ENCODE results near the gene NID1.

The NID1 gene, protein sequence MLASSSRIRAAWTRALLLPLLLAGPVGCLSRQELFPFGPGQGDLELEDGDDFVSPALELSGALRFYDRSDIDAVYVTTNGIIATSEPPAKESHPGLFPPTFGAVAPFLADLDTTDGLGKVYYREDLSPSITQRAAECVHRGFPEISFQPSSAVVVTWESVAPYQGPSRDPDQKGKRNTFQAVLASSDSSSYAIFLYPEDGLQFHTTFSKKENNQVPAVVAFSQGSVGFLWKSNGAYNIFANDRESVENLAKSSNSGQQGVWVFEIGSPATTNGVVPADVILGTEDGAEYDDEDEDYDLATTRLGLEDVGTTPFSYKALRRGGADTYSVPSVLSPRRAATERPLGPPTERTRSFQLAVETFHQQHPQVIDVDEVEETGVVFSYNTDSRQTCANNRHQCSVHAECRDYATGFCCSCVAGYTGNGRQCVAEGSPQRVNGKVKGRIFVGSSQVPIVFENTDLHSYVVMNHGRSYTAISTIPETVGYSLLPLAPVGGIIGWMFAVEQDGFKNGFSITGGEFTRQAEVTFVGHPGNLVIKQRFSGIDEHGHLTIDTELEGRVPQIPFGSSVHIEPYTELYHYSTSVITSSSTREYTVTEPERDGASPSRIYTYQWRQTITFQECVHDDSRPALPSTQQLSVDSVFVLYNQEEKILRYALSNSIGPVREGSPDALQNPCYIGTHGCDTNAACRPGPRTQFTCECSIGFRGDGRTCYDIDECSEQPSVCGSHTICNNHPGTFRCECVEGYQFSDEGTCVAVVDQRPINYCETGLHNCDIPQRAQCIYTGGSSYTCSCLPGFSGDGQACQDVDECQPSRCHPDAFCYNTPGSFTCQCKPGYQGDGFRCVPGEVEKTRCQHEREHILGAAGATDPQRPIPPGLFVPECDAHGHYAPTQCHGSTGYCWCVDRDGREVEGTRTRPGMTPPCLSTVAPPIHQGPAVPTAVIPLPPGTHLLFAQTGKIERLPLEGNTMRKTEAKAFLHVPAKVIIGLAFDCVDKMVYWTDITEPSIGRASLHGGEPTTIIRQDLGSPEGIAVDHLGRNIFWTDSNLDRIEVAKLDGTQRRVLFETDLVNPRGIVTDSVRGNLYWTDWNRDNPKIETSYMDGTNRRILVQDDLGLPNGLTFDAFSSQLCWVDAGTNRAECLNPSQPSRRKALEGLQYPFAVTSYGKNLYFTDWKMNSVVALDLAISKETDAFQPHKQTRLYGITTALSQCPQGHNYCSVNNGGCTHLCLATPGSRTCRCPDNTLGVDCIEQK

GRCh38 chr1:236064674-236065508 lies at the start of gene NID1:
Gene NID1, minus strand, starts transcription at chr1:236065090. Its CDS starts 11 bp downstream, at chr1:236065079.
- no peaks in the 10 kb centered on the region for H4K20me1 ChIP-seq (ENCODE audit: insufficient read depth, low read length)
- no peak within 1 kb of the TSS for H2AFZ ChIP-seq (ENCODE audit: low read depth, low read length)
- no peaks in the 10 kb centered on the region for H3K4me1 ChIP-seq (ENCODE audit: insufficient read depth, low read length)
- H3K4me2 ChIP-seq (ENCODE audit: insufficient read depth, low read length), result no peak within 1 kb of the TSS
- no peaks in the 10 kb centered on the region for H3K36me3 ChIP-seq (ENCODE audit: insufficient read depth, low read length)
- TF ChIP-seq, protein P1, sequence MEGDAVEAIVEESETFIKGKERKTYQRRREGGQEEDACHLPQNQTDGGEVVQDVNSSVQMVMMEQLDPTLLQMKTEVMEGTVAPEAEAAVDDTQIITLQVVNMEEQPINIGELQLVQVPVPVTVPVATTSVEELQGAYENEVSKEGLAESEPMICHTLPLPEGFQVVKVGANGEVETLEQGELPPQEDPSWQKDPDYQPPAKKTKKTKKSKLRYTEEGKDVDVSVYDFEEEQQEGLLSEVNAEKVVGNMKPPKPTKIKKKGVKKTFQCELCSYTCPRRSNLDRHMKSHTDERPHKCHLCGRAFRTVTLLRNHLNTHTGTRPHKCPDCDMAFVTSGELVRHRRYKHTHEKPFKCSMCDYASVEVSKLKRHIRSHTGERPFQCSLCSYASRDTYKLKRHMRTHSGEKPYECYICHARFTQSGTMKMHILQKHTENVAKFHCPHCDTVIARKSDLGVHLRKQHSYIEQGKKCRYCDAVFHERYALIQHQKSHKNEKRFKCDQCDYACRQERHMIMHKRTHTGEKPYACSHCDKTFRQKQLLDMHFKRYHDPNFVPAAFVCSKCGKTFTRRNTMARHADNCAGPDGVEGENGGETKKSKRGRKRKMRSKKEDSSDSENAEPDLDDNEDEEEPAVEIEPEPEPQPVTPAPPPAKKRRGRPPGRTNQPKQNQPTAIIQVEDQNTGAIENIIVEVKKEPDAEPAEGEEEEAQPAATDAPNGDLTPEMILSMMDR (IDR thresholded peaks at IDR 0.05; ENCODE audit: borderline replicate concordance, extremely low read depth, low read length, poor library complexity, severe bottlenecking), result no peak
- no peak for TF ChIP-seq EZH2 (IDR thresholded peaks at IDR 0.05; ENCODE audit: borderline replicate concordance, low read depth, low read length, severe bottlenecking)
- no peak within 1 kb of the TSS for H3K9ac ChIP-seq (ENCODE audit: low read depth, low read length)
- no peak for ATAC-seq (ENCODE audit: insufficient read depth, low read depth)
- no peaks in the 10 kb centered on the region for H3K9me3 ChIP-seq (ENCODE audit: insufficient read depth, low read length, severe bottlenecking)
- no peak for DNase-seq
- no peaks in the 10 kb centered on the region for H3K79me2 ChIP-seq (ENCODE audit: insufficient read depth, low read length)
- no peaks in the 10 kb centered on the region for H3K27me3 ChIP-seq (ENCODE audit: insufficient read depth, low read length, poor library complexity)
- H3K27ac ChIP-seq (ENCODE audit: low read length), result no peak within 1 kb of the TSS
- no peak within 1 kb of the TSS for H3K4me3 ChIP-seq (ENCODE audit: low read depth in 1 of 2, low read length in 2 of 2)

GRCh38 chr1:236114076-236114747 lies 49.3 kb upstream of the NID1 start:
- TF ChIP-seq, protein P1 (IDR thresholded peaks at IDR 0.05; ENCODE audit: borderline replicate concordance, extremely low read depth, low read length, poor library complexity, severe bottlenecking), result no peak
- no peak for TF ChIP-seq EZH2 (IDR thresholded peaks at IDR 0.05; ENCODE audit: borderline replicate concordance, low read depth, low read length, severe bottlenecking)
- Histone ChIP-seq H3K4me1 (ENCODE audit: insufficient read depth, low read length) (no peaks in the 10 kb centered on the region), H3K4me3 (ENCODE audit: low read depth in 1 of 2, low read length in 2 of 2) (no peak overlapping the region), H3K27ac (ENCODE audit: low read length) (no peak overlapping the region), H3K9me3 (ENCODE audit: insufficient read depth, low read length, severe bottlenecking) (no peaks in the 10 kb centered on the region), H3K36me3 (ENCODE audit: insufficient read depth, low read length) (no peaks in the 10 kb centered on the region), H4K20me1 (ENCODE audit: insufficient read depth, low read length) (no peaks in the 10 kb centered on the region), H3K79me2 (ENCODE audit: insufficient read depth, low read length) (no peaks in the 10 kb centered on the region), H2AFZ (ENCODE audit: low read depth, low read length) (no peak overlapping the region), H3K4me2 (ENCODE audit: insufficient read depth, low read length) (no peak overlapping the region), H3K27me3 (ENCODE audit: insufficient read depth, low read length, poor library complexity) (peaks cover 2% of the 10 kb centered on the region), H3K9ac (ENCODE audit: low read depth, low read length) (no peak overlapping the region)
- DNase-seq, result no peak
- ATAC-seq (ENCODE audit: insufficient read depth, low read depth), result no peak
